HL-60 (cell line): ENCODE results near the gene AGBL4.

ENCODE experiments used
- DNase-seq, 2 experiments: peaks; one replicate each; pipeline ENCODE4 v3.0.0-alpha.2; 2010 to 2020; ENCODE audit warnings: low read depth in 1 of 2, low spot score in 1 of 2
- H3K27ac ChIP-seq: fragments of 250-450 bp; sonication (Bioruptor Pico); replicated peaks from 2 replicates; pipeline ENCODE4 v1.5.1; 2020; ENCODE audit warnings: mild to moderate bottlenecking, moderate library complexity
- H3K27me3 ChIP-seq: fragments of 250-450 bp; sonication (Bioruptor Pico); 2 replicates; pipeline ENCODE4 v1.5.1; 2021; ENCODE audit warnings: mild to moderate bottlenecking, moderate library complexity; ENCODE audit not compliant: insufficient read depth, poor library complexity, severe bottlenecking
- H3K4me3 ChIP-seq: replicated peaks from 2 replicates; pipeline ENCODE4 v1.5.1; 2011; ENCODE audit warnings: mild to moderate bottlenecking, control low read depth, low read length; ENCODE audit not compliant: insufficient read depth
- GABPA ChIP-seq: IDR thresholded peaks from 2 replicates; pipeline ENCODE4 v1.6.1; 2012; ENCODE audit warnings: low read depth
- POLR2AphosphoS5 ChIP-seq: IDR thresholded peaks from 2 replicates; pipeline ENCODE4 v1.6.1; 2012; ENCODE audit warnings: low read depth
- SPI1 ChIP-seq: IDR thresholded peaks from 2 replicates; pipeline ENCODE4 v1.6.1; 2012; ENCODE audit warnings: low read depth, mild to moderate bottlenecking, borderline replicate concordance
- TF ChIP-seq, protein P1 (sequence below): IDR thresholded peaks from one replicate; pipeline ENCODE4 v1.5.1; 2011; ENCODE audit warnings: low read length, control low read depth, inconsistent platforms; ENCODE audit not compliant: insufficient read depth
- TF ChIP-seq, protein P2 (sequence below): IDR thresholded peaks from 2 replicates; pipeline ENCODE4 v1.6.1; 2012; ENCODE audit warnings: low read depth; ENCODE audit not compliant: insufficient replicate concordance

Gene AGBL4

DNA sequence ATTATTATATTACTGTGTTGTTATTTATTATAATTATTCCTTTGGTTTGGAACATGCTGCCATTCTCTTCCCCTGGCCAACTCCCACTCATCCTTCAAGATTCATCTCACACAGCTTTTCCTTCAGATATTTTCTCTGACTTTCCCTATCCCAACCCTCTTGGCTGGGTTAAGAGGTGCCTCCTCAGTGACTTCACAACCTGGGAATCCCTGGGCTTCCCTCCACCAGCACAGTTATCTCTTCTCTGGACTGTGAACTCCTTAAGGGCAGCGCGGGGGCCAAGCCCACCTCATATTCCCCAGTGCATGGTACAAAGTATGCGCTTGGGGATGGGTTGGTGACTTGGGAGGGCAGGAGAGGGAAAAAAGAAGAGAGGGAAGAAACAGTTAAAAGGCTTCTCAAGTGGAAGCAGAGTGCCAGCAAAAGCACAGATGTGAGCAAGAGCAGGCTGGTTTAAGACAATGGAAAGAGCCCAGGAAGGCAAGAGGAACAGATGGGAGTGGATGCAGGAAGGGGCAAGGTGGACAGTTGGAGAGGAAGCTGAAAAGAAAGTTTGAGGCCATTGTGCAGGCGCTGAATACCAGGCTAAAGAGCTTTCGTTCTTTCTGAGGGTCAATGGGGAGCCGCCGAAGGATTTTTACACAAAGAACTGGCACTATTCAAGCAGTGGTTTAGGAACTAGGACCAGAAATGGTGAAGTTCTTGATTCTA lies 1379.4 kb downstream of the AGBL4 start:
- Histone ChIP-seq H3K4me3 (no peak overlapping the region), H3K27me3 (no peaks in the 10 kb centered on the region), H3K27ac (no peak overlapping the region)
- DNase-seq, result no peak
- TF ChIP-seq, protein P1, sequence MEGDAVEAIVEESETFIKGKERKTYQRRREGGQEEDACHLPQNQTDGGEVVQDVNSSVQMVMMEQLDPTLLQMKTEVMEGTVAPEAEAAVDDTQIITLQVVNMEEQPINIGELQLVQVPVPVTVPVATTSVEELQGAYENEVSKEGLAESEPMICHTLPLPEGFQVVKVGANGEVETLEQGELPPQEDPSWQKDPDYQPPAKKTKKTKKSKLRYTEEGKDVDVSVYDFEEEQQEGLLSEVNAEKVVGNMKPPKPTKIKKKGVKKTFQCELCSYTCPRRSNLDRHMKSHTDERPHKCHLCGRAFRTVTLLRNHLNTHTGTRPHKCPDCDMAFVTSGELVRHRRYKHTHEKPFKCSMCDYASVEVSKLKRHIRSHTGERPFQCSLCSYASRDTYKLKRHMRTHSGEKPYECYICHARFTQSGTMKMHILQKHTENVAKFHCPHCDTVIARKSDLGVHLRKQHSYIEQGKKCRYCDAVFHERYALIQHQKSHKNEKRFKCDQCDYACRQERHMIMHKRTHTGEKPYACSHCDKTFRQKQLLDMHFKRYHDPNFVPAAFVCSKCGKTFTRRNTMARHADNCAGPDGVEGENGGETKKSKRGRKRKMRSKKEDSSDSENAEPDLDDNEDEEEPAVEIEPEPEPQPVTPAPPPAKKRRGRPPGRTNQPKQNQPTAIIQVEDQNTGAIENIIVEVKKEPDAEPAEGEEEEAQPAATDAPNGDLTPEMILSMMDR, result no peak
- TF ChIP-seq, protein P2, sequence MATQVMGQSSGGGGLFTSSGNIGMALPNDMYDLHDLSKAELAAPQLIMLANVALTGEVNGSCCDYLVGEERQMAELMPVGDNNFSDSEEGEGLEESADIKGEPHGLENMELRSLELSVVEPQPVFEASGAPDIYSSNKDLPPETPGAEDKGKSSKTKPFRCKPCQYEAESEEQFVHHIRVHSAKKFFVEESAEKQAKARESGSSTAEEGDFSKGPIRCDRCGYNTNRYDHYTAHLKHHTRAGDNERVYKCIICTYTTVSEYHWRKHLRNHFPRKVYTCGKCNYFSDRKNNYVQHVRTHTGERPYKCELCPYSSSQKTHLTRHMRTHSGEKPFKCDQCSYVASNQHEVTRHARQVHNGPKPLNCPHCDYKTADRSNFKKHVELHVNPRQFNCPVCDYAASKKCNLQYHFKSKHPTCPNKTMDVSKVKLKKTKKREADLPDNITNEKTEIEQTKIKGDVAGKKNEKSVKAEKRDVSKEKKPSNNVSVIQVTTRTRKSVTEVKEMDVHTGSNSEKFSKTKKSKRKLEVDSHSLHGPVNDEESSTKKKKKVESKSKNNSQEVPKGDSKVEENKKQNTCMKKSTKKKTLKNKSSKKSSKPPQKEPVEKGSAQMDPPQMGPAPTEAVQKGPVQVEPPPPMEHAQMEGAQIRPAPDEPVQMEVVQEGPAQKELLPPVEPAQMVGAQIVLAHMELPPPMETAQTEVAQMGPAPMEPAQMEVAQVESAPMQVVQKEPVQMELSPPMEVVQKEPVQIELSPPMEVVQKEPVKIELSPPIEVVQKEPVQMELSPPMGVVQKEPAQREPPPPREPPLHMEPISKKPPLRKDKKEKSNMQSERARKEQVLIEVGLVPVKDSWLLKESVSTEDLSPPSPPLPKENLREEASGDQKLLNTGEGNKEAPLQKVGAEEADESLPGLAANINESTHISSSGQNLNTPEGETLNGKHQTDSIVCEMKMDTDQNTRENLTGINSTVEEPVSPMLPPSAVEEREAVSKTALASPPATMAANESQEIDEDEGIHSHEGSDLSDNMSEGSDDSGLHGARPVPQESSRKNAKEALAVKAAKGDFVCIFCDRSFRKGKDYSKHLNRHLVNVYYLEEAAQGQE, result no peak
- TF ChIP-seq POLR2AphosphoS5, result no peak

DNA sequence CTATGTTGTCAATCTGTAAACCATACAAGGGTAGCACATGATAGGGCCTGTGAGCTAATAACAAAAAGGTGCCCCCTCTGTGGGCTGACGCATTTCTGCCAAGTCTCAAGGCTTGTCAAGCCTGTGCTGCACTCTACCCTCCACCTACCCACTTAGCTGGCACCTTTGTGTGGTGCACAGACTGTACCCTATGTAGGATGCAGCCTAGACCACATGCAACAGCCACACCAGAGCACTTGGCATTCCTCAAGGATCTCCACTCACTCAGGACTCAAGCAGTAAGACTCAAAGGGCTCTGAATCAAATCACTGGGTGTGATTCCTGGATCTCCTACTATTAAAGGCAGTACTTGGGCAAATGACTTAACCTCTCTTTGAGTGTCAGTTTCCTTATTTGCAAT lies 1380.6 kb downstream of the AGBL4 start:
- TF ChIP-seq, protein P1, result no peak
- TF ChIP-seq POLR2AphosphoS5 (no peak), SPI1 (no peak), GABPA (no peak)
- TF ChIP-seq, protein P2, result no peak
- no peak overlapping the region for H3K4me3 ChIP-seq
- no peak for DNase-seq
- H3K27ac ChIP-seq, result no peak overlapping the region
- no peaks in the 10 kb centered on the region for H3K27me3 ChIP-seq

DNA sequence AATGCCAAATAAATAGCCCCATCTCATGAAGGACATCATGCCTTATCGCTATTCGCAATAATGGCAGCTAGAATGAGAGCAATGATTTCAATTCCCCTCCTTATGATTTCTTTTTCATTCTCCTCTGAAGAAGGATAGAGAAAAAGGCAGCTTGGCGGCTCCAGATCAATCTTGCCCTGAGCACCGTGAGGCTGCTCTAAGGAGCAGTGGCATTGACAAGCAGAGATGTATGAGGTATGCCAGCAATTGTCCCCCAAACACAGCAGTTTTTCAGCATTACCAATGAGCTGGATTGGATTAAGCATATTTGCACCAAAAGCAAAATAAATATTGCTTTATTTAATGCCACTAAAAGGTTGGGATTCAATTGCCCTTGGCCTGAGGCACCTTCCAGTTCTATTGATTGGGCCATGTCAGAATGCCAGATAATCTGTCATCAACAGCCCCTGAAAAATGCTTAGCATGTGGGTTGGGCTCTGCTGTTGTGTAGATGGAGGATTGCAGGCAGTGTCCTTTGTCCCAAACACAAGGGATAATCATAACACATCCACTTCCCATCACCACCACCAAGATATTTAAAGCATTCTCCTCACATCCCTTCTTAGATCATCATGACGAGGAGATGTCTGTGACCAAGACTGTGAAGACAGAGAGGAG lies 1382.8 kb downstream of the AGBL4 start:
- TF ChIP-seq, protein P1, result no peak
- TF ChIP-seq GABPA (no peak), POLR2AphosphoS5 (no peak), SPI1 (no peak)
- TF ChIP-seq, protein P2, result no peak

More for the DNA sequence above, 1382.8 kb downstream of the AGBL4 start:
- Histone ChIP-seq H3K27me3 (no peaks in the 10 kb centered on the region), H3K4me3 (no peak overlapping the region), H3K27ac (no peak overlapping the region)
- no peak for DNase-seq
